Stimulated activated CD4-positive, alpha-beta T cell treated with anti-CD3 and anti-CD28 coated beads, Interleukin-2, amount 100 ng/mL, for 4 hours (primary cell): ENCODE results near the gene ABCC2.
"Not testable (repeated sequence)": the region's sequence is repeated elsewhere in the genome, so short reads cannot be mapped to it uniquely, and the experiment has no call there.

Source experiments
- DNase-seq: peaks from one replicate; pipeline ENCODE4 v3.0.0-alpha.2; 2020; ENCODE audit warnings: low read depth

The ABCC2 gene

GRCh38 chr10:99809931-99810615 is 27.6 kb downstream of the ABCC2 start:
- no peak for DNase-seq

GRCh38 chr10:99812177-99812576 is 29.7 kb downstream of the ABCC2 start:
- DNase-seq: no peak

- no peak for DNase-seq
Measured at GRCh38 chr10:99814143-99814542, 31.7 kb downstream of the ABCC2 start.

DNA sequence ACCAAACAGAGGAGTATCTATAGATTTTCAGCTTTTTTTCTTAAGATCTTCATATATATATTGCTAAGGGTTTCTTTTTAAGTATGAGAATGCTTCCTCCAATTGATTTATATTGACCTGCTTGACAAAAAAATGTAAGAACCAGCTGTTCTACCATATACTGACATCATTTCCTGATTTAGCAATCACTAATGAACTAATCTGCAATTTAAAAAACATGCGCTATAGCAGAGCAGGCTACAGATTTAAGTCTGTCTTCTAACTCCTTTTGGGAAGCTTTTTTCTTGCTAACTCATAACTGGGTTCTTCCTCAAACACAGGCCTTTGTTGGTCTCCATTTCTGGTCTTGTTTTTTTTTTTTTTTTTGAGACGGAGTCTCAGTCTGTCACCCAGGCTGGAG is 33.2 kb downstream of the ABCC2 start:
- no peak for DNase-seq

DNA sequence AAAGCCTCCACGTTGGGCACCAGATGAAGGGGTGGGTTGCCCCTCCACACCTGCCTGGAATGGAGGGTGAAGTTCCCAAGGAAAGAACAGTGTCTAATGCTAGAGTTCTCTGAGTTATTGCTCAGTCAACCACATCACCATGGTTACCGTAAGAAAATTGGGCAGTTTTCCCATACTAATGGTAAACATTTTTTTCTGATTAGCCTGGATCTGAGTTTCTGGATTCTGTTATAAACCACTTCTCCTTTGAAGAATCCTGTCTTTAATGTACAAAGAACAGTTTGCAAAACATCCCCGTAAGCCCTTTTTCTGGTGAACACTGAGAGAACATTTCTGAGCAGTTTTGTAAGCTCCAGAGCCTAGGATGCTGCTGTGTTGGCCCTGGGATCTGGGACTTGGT is 45.5 kb downstream of the ABCC2 start:
- DNase-seq: no peak

- no peak for DNase-seq
Measured at GRCh38 chr10:99828464-99828863, 46.0 kb downstream of the ABCC2 start.

GRCh38 chr10:99832439-99832838 is 50.0 kb downstream of the ABCC2 start:
- DNase-seq: no peak

- DNase-seq: no peak
Measured at GRCh38 chr10:99834410-99834809, 52.0 kb downstream of the ABCC2 start.

DNA sequence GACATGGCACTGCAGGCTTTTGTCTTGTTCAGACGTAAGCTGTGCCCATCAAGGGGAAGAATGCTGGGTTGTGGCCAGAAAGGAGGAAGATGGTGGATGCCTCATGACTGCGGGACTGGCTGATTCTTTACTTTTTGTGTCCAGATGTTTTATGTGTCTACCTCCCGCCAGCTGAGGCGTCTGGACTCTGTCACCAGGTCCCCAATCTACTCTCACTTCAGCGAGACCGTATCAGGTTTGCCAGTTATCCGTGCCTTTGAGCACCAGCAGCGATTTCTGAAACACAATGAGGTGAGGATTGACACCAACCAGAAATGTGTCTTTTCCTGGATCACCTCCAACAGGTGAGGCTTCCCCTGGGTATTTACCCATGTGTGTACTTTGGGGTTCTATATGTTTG is 53.5 kb downstream of the ABCC2 start:
- no peak for DNase-seq

DNA sequence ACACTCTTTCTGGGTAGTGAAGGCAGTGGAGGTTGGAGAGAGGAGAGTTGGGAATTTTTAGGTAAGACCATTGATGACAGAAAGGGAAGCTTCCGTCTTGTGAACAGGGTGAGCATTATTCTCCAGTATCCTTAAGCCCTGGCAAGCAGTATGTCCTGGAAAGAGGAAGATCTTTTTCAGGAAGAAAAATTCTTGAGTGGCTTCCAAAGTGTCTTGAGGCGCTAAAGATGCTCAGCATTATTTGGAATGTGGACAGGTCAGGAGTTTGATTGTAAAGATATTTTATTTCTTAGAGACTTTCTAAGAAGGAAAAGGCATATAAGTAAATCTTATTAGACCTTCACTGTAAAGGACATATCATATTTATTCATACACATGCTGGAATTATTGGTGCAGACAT is 54.3 kb downstream of the ABCC2 start:
- no peak for DNase-seq

- DNase-seq: not testable (repeated sequence)
Measured at GRCh38 chr10:99840859-99841258, 58.4 kb downstream of the ABCC2 start.

DNA sequence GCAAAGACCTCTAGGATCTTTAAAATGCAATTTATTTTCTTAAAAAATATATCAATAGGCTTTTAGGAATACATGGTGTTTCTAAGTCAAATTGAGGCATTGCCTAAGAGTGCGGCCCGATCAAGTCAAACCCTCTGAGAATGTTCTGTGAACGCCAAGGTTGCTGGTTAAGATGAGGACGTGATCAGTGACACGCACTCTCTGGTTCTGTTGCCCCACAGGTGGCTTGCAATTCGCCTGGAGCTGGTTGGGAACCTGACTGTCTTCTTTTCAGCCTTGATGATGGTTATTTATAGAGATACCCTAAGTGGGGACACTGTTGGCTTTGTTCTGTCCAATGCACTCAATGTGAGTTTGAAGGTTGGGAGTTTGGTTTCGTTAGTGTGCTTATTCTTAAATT is 59.3 kb downstream of the ABCC2 start:
- no peak for DNase-seq

GRCh38 chr10:99843310-99843709 is 60.9 kb downstream of the ABCC2 start:
- no peak for DNase-seq

- DNase-seq: no peak
Measured at GRCh38 chr10:99844433-99844955, 62.1 kb downstream of the ABCC2 start.

DNA sequence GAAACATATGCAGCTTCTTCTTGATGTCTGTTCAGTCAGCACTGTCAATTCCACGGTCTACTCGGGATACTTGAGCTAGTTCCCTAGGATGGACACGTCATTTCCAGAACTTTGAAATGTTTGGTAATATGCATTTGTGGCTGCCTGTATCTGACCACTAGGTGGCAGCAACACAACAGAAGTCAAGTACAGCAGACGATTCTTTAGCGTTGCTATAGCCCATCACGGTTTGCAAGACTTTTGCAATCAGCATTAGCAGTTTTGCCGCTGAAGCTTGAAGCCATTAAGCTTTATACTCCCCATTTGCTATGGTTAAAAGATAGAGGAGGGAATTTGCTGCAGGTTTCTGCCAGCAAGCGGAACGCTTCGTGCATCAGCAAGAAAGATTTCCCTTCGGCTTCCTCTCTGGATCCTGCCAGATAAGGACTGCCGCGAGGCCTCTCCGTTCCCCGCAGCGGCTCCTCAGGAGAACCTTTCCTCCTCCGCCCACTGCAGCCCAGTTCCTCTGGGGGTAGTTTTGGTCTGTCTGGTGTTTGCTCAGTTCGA is 63.5 kb downstream of the ABCC2 start:
- peak; percentile 57 for DNase-seq

DNA sequence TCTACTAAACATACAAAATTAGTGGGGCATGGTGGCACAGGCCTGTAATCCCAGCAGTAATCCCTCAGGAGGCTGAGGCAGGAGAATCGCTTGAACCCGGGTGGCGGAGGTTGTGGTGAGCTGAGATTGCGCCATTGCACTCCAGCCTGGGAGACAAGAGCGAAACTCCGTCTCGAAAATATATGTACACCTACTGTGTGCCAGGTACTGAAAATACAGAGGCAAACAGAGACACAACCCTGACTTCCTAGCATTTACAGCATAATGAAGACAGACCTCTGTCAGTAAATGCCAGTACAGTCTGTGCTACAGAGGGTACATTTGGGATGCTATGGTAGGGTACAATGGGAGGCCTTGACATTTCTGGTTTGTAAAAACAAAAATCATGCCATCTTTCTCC is 66.6 kb downstream of the ABCC2 start:
- no peak for DNase-seq

DNA sequence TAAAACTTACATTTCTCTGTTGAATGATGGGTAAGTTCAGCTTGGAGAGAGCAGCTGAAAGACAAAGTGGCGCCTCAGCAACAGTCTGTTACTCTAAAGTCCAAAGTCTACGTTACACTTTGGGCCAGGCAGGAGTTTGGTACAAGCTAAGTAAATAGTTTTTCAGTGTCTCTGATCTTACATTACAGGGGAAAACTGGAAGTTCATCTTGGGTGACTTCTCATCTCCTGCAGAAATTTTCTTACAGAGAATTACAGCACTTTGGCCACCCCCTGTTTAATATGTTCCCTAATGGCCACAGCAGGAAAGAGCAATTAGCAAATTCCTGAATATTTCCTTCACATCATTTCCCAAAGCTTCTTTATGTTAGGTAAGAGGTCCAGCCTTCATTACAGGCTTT is 67.1 kb downstream of the ABCC2 start:
- no peak for DNase-seq

- no peak for DNase-seq
Measured at GRCh38 chr10:99850021-99850766, 67.8 kb downstream of the ABCC2 start.

GRCh38 chr10:99850767-99851340 is 68.4 kb downstream of the ABCC2 start:
- no peak for DNase-seq

GRCh38 chr10:99851825-99852224 is 69.4 kb downstream of the ABCC2 start:
- no peak for DNase-seq

- DNase-seq: no peak
Measured at GRCh38 chr10:99852481-99853213, 70.2 kb downstream of the ABCC2 start.

DNA sequence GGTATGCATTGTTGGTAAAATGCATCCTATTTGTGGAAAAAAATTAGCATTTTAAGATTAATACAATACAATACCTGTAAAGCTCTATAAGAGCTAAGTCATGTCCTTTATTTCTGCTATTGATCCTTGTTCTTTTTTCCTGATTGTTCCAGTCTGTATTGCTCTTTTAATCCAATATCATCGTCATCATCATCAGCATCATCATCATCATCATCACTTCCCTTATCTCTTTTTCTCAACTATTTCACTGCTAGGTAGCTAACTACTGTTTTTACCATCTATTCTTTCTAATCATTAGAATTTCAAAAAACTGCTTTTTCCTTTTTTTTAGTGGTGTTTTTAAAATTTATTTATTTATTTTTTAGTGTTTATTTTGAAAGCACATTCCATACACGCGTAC is 71.2 kb downstream of the ABCC2 start:
- DNase-seq: no peak
